CD4-positive, alpha-beta T cell treated with Interleukin-4 for 4 hours (primary cell): Measurements from ENCODE around the gene RTN1.
"Not testable (repeated sequence)": the region's sequence is repeated elsewhere in the genome, so short reads cannot be mapped to it uniquely, and the experiment has no call there.

Experiments
- DNase-seq: peaks from one replicate; pipeline ENCODE4 v3.0.0-alpha.2; 2020

RTN1 gene

DNA sequence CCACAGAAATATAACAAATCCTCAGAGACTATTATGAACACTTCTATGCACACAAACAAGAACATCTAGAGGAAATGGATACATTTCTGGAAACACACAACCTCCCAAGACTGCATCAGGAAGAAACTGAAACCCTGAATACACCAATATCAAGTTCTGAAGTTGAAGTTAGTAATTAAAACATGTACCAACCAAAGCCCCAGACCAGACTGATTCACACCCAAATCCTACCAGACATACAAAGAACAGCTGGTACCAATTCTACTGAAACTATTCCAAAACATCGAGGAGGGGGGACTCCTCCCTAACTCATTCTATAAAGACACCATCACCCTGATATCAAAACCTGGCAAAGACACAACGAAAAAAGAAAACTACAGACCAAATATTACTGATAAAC, 179.3 kb downstream of the RTN1 start:
- DNase-seq: no peak

DNA sequence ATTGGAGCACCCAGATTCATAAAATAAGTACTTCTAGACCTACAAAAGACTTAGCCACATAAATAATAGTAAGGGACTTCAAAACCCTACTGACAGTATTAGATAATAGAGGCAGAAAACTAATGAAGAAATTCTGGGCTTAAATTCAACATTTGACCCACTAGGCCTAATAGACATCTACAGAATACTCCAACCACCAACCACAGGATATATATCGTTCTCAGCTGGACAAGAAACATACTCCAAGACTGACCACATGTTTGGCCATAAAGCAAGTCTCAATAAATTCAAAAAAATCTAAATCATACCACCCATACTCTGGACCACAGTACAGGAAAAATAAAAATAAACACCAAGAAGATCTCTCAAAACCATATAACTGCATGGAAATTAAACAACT, 180.2 kb downstream of the RTN1 start:
- no peak for DNase-seq

DNA sequence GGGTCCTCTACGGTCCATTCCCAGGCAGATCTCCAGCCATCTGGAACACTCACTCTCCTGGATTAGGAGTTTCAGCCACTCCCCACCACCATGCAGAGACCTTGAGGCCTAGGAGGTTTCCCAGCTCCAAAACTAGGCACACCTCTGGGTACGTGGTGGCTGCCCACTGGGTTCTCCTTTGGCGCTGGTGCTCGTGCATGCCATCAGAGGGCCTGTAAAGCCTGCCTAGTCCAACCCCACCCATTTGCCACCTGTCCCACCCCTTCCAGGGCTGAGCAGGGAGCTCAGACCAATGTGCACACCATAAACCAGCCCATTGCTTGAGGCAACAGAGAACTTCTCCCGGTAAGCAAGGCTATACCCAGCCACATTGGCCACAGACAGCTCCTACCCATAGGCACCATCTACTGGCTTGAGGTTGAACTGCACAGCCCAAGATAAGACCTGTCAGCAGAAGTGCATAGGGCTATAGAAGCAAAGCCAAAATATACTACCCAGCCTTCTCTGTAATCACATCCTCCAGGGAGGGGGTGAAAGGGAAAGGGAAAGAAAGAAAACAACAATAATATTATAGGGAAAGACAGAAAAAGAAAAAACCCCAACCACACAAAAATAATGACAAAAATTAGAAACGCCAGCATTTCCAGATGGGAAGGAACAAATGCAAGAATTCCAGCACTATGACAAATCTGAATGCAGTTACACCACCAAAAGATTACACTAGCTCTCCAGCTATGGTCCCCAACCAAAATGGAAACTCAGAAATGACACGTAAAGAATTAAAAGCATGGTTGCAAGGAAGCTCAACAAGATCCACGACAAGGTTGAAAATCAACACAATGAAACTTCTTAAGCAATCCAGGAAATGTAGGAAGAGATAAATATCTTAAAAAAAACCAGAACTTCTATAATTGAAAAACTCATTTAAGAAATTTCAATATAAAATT, 182.1 kb downstream of the RTN1 start:
- DNase-seq: peak; percentile 3

DNA sequence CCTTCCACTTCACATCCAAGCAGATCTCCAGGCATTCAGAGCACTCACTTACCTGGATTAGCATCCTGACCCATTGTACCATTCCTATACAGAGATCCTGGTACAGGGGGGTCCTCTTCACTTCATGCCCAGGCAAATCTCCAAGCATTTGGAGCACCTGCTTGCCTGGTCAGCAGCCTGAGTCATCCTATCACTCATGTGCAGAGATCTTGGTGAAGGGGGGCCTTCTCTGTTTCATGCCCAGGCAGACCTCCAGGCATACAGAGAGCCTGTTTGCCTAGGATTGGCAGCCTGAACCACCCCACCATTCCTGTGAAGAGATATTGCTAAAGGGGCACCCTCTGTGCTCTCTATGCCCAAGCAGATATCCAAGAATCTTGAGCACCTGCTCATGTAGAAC, 182.9 kb downstream of the RTN1 start:
- no peak for DNase-seq

DNA sequence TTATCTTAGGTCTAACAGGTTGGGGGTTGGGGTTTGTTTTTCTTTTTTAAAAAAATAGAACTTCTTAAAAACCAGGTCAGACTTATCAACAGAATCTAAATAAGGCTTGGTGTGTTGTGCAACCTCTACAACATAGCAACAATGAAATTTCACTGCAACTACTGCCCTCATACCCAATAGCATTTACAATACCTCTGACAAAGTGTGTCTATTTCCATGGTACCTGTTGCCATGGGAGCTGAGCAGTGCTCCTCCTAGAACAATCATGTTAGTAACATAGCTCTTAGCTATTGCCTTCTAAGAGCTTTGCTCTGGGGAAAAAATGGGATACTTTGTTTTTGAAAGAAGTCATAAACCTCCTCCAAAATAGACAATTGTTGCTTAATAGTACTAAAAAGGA, 190.7 kb downstream of the RTN1 start:
- DNase-seq: no peak

DNA sequence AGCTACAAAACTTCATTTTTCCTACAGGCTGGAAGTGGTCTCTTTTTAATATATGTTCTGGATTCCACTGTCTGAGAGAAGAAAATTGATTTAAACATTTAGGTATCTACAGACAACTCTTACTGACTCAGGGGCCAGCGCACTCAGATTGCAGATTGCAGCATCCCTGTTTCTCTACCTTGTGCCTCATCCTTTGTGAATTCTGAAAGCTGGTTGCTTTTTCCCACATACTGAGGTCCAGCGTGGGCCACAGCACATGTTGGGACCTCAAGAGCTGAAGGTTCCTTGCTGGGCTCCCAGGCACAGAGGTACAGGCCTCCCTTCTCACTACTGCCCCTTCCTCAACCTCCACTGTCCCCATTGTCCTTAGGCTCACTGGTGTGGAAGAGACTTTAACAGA, 192.2 kb downstream of the RTN1 start:
- no peak for DNase-seq

DNA sequence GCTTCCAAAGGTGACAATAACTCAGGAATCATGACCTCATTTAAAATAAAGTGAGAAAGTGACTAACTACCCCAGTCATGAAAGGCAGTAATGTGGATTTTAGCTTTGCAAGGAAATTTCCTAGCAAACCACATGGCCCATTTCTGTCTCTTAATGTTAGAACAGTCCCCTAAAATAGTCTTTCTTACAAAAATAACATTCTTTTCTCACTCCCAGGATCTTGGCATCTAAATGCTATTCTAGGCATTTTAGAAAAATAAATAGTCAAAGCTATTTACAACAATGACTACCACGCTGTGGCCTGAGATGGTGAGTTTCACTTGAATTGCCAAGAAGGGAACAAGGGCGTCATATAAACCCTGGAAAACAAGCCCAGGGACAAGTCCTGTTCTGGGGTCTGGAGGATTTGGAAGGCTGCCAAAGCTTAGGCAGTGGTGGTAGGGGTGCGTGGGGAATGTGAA, 192.8 kb downstream of the RTN1 start:
- DNase-seq: no peak

DNA sequence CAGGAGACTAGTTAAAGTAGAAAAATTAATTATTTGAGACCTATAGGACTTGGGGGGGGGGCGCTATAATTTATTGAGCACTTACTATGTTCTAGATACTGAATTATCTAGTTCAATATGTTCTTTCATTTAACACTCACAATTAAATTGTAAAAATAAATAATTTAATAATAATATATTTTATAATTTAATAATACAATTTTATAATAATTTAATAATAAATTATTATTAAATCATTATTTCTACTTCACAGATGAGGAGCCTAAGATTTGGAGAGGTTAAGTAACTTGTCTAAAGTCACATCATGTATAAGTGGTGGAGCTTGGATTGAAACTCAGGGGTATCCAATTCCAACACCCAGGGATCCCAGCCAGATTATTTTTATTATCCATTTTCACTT, 195.2 kb downstream of the RTN1 start:
- no peak for DNase-seq

DNA sequence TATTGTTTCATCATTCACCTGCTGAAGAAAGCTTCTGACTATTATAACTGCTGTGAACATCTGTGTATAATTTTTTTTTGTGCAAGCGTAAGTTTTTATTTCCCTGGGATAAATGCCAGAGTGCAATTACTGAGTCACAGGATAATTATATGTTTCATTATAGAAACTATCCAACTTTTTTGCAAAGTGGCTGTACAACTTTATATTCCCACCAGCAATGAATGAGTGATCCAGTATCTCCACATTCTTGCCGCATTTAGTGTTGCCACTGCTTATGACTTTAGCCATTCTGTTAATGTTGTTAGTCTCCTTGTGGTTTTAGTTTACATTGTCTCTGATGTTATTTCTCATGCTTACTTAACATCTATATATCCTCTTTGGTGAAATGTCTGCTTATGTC, 205.8 kb downstream of the RTN1 start:
- no peak for DNase-seq

DNA sequence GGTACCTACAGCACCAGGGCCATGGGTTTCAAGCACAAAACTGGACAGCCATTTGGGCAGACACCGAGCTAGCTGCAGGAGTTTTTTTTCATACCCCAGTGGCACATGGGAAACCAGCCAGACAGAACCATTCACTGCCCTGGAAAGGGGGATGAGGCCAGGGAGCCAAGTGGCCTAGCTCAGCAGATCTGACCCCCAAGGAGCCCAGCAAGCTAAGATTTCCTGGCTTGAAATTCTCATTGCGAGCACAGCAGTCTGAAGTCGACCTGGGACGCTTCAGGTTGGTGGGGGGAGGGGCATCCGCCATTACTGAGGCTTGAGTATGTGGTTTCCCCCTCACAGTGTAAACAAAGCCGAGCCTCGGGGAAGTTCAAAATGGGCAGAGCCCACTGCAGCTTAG, 212.8 kb downstream of the RTN1 start:
- no peak for DNase-seq

DNA sequence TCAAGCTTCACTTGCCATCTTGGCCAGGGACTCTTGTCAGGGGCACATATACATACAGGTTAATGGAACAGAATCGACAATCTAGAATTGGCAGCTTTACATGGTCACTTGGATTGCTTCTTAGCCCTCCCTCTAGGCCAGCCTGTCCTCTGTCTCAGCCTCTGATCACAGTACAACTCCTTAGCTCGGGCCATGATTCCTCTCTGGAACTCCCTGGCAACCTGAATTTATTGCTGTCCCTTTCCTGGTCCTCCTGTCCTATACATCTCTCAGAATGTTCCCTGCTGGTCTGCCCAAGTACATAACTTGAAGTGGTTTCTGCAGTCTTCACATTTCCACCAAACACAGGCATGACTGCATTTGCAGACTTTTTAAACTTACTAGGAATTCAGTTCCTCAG, 214.1 kb downstream of the RTN1 start:
- no peak for DNase-seq

DNA sequence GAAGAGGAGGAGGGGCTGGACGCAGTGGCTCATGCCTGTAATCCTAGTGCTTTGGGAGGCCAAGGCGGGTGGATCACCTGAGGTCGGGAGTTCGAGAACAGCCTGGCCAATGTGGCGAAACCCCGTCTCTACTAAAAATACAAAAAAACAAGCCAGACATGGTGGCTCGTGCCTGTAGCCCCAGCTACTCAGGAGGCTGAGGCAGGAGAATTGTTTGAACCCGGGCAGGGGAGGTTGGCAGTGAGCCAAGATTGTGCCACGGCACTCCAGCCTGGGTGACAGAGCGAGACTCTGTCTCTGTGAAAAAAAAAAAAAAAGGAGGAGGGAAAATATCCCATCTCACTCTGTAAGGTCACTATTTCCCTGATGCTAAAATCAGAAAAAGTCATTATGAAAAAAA, 216.4 kb downstream of the RTN1 start:
- not testable (repeated sequence) for DNase-seq

DNA sequence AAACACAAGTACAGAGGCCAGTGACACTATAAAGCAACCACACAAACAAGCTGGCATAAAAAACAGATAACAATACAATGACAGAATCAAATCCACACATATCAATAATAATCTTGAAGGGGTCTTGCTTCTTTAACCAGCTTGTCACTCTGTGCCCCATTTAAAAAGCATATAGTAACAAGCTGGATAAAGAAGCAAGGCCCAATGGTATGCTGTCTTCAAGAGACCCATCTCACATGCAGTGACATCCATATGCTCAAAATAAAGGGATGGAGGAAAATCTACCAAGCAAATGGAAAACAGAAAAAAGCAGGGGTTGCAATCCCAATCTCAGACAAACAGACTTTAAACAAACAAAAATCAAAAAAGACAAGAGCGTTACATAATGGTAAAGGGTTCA, 223.7 kb downstream of the RTN1 start:
- not testable (repeated sequence) for DNase-seq

DNA sequence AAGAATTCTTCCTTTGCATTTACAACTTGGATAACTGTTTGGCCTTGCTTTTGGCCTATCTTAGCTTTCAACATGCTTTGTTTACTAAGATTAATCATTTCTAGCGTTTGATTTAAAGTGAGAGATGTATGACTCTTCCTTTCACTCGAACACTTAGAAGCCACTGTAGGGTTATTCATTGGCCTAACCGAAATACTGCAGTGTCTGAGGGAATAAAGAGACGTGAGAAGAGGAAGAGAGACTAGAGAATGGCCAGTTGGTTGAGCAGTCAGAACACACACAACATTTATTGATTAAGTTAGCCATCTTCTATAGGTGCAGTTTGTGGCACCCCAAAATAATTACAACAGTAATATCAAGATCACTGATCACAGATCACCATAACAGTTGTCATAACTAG, 231.7 kb downstream of the RTN1 start:
- no peak for DNase-seq

DNA sequence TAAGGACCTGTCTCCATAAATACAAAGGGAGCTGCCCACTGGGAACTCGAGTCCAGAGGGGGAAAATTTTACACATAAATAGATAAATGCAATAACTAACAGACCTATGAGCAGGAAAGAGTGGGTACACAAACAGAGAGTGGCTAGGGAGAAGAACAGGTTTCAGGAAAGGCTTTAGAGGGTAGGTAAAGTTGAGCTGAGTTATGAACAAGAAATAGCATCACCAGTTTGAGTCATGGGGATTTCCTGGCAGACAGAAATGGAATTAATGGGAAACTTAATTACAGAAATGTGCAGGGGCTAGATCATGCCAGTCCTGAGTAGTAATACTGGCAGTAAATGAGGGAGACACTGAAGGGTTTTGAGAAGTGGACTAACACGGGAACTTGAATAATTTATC, 236.0 kb downstream of the RTN1 start:
- DNase-seq: no peak

DNA sequence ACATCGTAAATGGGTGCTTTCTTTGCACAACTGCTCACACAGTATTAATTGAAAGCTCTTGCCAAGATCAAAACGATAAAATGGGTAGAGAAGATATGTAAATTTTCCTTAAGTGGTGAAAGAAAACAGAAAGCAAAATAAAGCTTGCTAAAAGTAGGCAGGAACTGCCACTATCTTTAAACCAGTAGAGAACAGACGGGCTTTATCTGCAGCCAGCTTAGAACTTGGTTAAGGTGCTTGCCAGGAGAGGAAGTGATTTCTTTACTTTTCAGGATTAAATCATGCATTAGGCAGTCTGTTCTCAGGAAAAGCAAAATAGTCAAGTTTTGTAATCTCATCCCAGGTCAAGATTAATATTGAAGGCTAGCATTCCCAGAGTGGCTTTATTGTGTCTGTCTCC, 237.1 kb downstream of the RTN1 start:
- DNase-seq: no peak

DNA sequence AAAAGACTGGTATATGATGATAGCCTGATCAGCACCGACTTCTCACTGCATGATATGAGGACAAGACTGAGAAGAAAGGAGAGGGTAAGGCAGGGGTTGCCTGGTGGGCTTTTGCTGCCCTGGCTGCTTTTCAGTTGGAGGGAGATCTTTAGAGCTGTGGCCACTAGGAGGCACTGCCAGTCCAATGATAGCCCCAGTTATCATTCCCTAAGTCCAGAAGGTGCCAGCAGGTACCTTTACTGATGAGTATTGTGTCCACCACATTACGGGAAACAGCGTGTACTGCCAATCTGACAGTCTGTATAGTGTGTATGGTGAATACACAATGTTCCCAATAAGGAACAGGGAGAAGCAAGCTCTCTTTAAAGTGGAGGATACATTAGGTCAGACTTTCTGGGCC, 238.2 kb downstream of the RTN1 start:
- no peak for DNase-seq

DNA sequence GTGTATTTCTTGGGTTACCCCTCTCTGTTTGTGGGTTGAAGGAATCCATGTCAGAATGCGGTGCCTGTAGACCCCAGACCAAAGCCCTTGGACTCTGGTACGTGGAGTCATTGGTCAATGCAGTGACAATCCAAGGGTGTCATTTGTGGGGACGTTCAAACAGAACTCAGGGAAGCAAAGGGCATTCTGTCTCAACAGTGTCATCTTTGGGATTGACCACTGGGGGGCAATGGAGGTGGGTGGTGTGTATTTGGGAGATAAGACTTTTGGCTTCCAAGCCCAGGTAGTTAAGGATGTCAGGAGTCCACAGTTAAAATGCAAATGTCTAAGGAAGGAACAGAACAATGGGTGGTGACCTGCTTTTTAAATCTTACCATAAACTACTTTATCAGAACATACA, 239.3 kb downstream of the RTN1 start:
- DNase-seq: no peak

DNA sequence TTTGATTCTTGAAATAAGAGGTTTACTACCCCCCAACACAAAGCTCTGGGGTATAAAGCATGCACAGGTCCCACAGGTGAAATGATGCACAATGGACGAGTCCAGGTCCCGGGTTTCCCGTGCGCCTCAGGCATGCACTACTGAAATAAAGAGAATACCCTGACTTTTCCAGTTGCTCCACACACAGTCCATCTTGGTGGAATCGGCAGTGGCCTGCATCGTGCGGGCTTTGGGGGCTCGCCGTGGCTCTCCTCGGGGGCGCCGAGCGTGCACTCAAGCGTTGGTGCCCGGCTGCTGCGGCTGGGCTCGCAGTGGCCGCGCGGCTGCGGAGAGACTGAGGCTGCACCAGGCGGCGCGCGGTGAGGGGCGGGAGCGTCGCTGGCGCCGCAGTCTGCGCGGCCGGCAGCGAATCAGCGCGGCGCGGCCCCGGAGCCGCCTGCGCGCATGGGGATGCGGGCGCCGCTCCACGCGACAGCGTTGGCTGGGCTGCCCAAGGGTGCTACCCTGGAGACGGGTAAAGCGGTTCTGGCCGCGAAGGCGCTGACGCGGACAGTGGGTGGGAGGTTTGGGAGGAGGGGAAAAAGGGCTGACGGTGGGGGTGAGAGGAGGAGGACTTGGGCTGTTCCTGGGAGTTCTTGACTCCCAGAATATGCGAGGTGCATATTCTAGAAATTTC, 240.2 kb downstream of the RTN1 start:
- DNase-seq: no peak

DNA sequence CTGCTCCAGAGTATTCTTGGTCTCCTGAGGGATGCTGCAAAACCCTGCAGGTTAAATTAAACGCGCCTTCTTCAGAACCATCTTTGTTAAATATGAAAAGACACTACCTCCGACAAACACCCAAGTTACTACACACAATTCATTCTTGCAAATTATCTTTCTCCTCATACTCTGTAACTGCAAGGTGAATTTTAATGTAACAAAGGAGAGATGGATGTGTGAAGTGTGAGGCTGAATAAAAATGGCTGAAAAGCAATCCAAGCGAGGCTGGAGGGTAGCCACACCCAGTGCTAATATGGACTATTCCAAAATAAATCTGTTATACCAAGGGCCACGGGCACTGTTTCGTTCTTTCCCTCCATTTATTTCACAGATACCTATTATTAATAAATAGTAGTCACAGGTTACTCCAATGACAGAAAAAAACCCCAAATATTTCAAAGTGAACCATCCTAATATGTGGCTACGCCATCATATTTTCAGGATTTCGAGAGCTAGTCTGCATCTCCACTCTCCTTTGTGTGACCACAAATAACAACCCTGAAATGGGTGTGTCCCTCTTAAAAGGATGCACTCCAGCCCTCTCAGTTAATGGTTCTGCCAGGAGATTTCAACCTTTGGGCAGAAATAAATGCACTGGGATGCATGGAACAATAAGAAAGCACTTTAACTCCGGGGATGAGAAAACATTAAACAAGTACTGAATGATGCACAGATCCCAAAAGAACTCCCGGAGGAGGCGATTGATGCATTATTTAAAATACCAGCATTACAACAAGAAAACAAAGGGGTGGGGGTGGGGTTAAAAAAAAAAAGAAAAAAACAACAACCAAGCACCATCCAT, 240.9 kb downstream of the RTN1 start:
- DNase-seq: no peak

DNA sequence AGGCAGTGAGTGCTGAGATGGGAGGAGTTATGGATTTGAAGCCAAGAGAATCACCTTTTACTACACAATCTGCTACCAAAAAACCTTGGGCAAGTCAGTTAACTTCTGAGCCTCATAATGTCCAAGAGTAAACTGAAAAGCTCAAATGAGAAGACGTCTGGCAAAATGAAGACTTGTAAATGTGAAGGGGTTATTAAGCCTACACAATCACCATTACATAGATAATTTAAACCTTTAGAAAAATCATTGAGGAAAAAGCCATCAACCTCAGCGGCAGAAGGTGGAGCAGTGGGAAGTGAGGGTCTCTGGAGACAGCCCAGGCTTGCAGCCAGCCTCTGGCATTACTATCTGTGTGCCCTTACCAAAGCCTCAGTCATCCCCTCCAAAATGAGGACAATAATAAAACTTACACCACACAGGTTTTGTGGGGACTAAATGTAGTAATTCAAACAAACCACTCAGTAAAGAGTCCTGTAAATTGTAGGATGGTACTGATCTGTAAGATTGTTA, 243.5 kb downstream of the RTN1 start:
- DNase-seq: no peak

DNA sequence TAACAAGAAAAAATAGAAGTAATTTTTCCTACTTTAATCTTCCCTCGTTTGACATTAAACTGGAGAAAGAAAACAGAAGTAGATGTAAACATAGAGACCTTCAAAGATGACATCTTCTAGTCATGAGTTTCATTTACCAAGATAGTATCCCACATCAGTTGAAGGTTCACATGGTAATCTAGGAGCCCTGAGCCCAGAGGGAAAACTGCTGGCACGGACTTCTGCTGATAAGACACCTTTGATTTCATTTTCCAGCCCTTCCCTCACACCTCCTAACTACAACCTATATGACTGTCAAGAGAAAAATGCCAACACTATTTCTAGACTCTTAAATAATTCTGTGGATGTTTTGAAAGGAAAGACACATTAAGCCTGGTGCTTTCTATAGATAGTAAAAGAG, 247.9 kb downstream of the RTN1 start:
- no peak for DNase-seq

DNA sequence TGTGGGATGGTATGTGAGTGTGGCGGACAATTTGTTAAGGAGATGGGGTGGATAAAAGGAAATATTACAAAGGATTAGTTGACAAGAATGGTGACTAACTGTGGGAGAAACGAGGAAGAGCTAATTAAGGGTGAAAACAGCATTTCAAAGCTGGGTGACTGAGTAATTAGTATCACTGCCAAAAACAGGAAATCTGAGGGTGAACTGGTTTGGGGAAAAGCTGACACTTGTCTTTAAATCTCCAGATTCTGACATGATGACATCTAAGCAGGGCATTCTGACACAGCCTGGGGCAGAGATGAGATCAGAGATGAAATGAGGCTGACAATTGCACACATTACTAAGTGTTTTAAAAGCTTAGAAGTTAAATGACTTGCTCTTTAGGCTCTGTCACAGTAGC, 251.5 kb downstream of the RTN1 start:
- DNase-seq: no peak
